ENCODE measurements around the gene FGF7.
"Not testable (repeated sequence)": the region's sequence is repeated elsewhere in the genome, so short reads cannot be mapped to it uniquely, and the experiment has no call there.

Gene FGF7

GRCh38 chr15:49439678-49440395 lies 16.8 kb downstream of the FGF7 start:
- DNase-seq: no peak

GRCh38 chr15:49441356-49441755 lies 18.3 kb downstream of the FGF7 start:
- DNase-seq: no peak

GRCh38 chr15:49441816-49442215 lies 18.8 kb downstream of the FGF7 start:
- DNase-seq: no peak

GRCh38 chr15:49452595-49452994 lies 29.6 kb downstream of the FGF7 start:
- DNase-seq: no peak

- DNase-seq: no peak
Measured at GRCh38 chr15:49456166-49456565, 33.1 kb downstream of the FGF7 start.

- no peak for DNase-seq
Measured at GRCh38 chr15:49458145-49458544, 35.1 kb downstream of the FGF7 start.

GRCh38 chr15:49460411-49460941 lies 37.4 kb downstream of the FGF7 start:
- DNase-seq: no peak

- no peak for DNase-seq
Measured at GRCh38 chr15:49462232-49462844, 39.3 kb downstream of the FGF7 start.

- no peak for DNase-seq
Measured at GRCh38 chr15:49464522-49464921, 41.5 kb downstream of the FGF7 start.

- no peak for DNase-seq
Measured at GRCh38 chr15:49466119-49466518, 43.1 kb downstream of the FGF7 start.

- no peak for DNase-seq
Measured at GRCh38 chr15:49467746-49468480, 44.9 kb downstream of the FGF7 start.

GRCh38 chr15:49468481-49468839 lies 45.4 kb downstream of the FGF7 start:
- DNase-seq: no peak

GRCh38 chr15:49471248-49471647 lies 48.2 kb downstream of the FGF7 start:
- not testable (repeated sequence) for DNase-seq

- DNase-seq: no peak
Measured at GRCh38 chr15:49471733-49472132, 48.7 kb downstream of the FGF7 start.

GRCh38 chr15:49472338-49472737 lies 49.3 kb downstream of the FGF7 start:
- no peak for DNase-seq

- DNase-seq: no peak
Measured at GRCh38 chr15:49473031-49473430, 50.0 kb downstream of the FGF7 start.

GRCh38 chr15:49478021-49478420 lies 55.0 kb downstream of the FGF7 start:
- not testable (repeated sequence) for DNase-seq

GRCh38 chr15:49478982-49479381 lies 55.9 kb downstream of the FGF7 start:
- not testable (repeated sequence) for DNase-seq

- DNase-seq: not testable (repeated sequence)
Measured at GRCh38 chr15:49485401-49485800, 62.4 kb downstream of the FGF7 start.

- no peak for DNase-seq
Measured at GRCh38 chr15:49490966-49491365, 67.9 kb downstream of the FGF7 start.

- DNase-seq: no peak
Measured at GRCh38 chr15:49492151-49492550, 69.1 kb downstream of the FGF7 start.

- no peak for DNase-seq
Measured at GRCh38 chr15:49492830-49493229, 69.8 kb downstream of the FGF7 start.

GRCh38 chr15:49494842-49495241 lies 71.8 kb downstream of the FGF7 start:
- DNase-seq: no peak
